ENCODE results near the gene DENND4C.

DNA sequence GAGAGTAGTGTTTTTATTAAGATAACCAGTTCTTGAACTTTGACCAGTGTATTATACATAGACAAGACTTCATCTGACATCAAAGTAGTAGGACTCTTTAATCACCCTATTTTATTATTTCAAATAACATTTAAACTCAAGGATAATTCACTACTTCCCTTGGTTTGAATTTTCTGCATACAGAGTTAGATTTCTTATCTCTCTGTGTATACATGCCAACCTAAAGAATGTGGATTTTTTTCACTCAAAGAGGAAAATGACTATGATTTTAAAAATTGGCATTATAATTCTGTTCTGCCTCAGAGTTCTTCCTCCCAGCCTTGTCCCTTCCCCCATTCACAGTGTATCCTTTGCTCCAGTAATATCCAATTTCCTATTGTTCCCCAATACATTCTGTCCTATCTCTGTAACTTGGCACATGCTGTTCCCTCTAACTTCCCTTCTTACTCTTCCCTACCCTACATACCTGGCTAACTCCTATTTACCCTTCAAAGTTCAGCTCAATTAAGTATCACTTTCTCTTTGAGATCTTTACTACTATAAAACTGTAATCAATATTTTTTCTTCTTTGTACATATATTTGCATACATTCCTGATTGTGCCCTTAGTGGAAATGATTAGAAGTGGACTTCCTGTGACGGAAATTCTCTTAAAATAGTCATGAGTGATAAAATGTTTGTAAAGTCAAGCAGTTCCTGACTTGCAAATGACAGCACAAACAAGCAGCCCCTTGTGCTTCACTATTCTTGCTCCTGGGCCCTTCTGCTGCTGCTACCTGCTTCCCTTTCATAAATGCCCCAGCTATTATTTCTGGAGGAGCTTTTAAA lies 38.1 kb upstream of the DENND4C start:
- TF ChIP-seq, protein P1, sequence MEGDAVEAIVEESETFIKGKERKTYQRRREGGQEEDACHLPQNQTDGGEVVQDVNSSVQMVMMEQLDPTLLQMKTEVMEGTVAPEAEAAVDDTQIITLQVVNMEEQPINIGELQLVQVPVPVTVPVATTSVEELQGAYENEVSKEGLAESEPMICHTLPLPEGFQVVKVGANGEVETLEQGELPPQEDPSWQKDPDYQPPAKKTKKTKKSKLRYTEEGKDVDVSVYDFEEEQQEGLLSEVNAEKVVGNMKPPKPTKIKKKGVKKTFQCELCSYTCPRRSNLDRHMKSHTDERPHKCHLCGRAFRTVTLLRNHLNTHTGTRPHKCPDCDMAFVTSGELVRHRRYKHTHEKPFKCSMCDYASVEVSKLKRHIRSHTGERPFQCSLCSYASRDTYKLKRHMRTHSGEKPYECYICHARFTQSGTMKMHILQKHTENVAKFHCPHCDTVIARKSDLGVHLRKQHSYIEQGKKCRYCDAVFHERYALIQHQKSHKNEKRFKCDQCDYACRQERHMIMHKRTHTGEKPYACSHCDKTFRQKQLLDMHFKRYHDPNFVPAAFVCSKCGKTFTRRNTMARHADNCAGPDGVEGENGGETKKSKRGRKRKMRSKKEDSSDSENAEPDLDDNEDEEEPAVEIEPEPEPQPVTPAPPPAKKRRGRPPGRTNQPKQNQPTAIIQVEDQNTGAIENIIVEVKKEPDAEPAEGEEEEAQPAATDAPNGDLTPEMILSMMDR (IDR thresholded peaks at IDR 0.05) = no peak
- TF ChIP-seq SIN3A (IDR thresholded peaks at IDR 0.05; ENCODE audit: borderline replicate concordance, low read depth, low read length) (no peak), SMC3 (IDR thresholded peaks at IDR 0.05; ENCODE audit: low read depth, low read length) (no peak), POLR2AphosphoS5 (IDR thresholded peaks at IDR 0.05; ENCODE audit: low read depth, low read length) (no peak), GATA2 (CRISPR knock-in tag; IDR thresholded peaks at IDR 0.05) (no peak), GABPA (IDR thresholded peaks at IDR 0.05; ENCODE audit: low read depth) (no peak), YY1 (IDR thresholded peaks at IDR 0.05; ENCODE audit: low read depth) (no peak), FOSL2 (IDR thresholded peaks at IDR 0.05; ENCODE audit: borderline replicate concordance, low read depth) (no peak)
- TF ChIP-seq, protein P2, sequence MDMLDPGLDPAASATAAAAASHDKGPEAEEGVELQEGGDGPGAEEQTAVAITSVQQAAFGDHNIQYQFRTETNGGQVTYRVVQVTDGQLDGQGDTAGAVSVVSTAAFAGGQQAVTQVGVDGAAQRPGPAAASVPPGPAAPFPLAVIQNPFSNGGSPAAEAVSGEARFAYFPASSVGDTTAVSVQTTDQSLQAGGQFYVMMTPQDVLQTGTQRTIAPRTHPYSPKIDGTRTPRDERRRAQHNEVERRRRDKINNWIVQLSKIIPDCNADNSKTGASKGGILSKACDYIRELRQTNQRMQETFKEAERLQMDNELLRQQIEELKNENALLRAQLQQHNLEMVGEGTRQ (IDR thresholded peaks at IDR 0.05; ENCODE audit: borderline replicate concordance, low read depth, low read length) = no peak
- TF ChIP-seq, protein P3, sequence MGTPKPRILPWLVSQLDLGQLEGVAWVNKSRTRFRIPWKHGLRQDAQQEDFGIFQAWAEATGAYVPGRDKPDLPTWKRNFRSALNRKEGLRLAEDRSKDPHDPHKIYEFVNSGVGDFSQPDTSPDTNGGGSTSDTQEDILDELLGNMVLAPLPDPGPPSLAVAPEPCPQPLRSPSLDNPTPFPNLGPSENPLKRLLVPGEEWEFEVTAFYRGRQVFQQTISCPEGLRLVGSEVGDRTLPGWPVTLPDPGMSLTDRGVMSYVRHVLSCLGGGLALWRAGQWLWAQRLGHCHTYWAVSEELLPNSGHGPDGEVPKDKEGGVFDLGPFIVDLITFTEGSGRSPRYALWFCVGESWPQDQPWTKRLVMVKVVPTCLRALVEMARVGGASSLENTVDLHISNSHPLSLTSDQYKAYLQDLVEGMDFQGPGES (IDR thresholded peaks at IDR 0.05; ENCODE audit: low read depth, low read length) = no peak
- TF ChIP-seq, protein P4, sequence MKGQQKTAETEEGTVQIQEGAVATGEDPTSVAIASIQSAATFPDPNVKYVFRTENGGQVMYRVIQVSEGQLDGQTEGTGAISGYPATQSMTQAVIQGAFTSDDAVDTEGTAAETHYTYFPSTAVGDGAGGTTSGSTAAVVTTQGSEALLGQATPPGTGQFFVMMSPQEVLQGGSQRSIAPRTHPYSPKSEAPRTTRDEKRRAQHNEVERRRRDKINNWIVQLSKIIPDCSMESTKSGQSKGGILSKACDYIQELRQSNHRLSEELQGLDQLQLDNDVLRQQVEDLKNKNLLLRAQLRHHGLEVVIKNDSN (IDR thresholded peaks at IDR 0.05; ENCODE audit: borderline replicate concordance, low read depth) = no peak
- TF ChIP-seq, protein P5, sequence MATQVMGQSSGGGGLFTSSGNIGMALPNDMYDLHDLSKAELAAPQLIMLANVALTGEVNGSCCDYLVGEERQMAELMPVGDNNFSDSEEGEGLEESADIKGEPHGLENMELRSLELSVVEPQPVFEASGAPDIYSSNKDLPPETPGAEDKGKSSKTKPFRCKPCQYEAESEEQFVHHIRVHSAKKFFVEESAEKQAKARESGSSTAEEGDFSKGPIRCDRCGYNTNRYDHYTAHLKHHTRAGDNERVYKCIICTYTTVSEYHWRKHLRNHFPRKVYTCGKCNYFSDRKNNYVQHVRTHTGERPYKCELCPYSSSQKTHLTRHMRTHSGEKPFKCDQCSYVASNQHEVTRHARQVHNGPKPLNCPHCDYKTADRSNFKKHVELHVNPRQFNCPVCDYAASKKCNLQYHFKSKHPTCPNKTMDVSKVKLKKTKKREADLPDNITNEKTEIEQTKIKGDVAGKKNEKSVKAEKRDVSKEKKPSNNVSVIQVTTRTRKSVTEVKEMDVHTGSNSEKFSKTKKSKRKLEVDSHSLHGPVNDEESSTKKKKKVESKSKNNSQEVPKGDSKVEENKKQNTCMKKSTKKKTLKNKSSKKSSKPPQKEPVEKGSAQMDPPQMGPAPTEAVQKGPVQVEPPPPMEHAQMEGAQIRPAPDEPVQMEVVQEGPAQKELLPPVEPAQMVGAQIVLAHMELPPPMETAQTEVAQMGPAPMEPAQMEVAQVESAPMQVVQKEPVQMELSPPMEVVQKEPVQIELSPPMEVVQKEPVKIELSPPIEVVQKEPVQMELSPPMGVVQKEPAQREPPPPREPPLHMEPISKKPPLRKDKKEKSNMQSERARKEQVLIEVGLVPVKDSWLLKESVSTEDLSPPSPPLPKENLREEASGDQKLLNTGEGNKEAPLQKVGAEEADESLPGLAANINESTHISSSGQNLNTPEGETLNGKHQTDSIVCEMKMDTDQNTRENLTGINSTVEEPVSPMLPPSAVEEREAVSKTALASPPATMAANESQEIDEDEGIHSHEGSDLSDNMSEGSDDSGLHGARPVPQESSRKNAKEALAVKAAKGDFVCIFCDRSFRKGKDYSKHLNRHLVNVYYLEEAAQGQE (IDR thresholded peaks at IDR 0.05; ENCODE audit: low read depth, low read length) = no peak
- TF ChIP-seq, protein P6, sequence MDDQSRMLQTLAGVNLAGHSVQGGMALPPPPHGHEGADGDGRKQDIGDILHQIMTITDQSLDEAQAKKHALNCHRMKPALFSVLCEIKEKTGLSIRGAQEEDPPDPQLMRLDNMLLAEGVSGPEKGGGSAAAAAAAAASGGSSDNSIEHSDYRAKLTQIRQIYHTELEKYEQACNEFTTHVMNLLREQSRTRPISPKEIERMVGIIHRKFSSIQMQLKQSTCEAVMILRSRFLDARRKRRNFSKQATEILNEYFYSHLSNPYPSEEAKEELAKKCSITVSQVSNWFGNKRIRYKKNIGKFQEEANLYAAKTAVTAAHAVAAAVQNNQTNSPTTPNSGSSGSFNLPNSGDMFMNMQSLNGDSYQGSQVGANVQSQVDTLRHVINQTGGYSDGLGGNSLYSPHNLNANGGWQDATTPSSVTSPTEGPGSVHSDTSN (IDR thresholded peaks at IDR 0.05) = no peak

Measured in SK-N-SH (cell line).